ENCODE data around the gene APC. TPM values are rescaled to one million over a fixed set of nuclear protein-coding genes. Genes with fewer than 3 reads are reported as not detected.

APC gene
- total and polyA plus RNA-seq, 2 of the 13 experiments (the other 11 are each of a cell fraction or from before 2014, with no cell fraction given), result 6.1 to 19.0 TPM

- Histone ChIP-seq H3K4me2 (ENCODE audit: low read depth, low read length) (no peak overlapping the region), H4K20me1 (ENCODE audit: insufficient read depth, low read length) (no peaks in the 10 kb centered on the region; the same call in 1 of the 2 replicates), H3K9me3 (ENCODE audit: low read length) (no peaks in the 10 kb centered on the region), H2AFZ (ENCODE audit: low read length) (no peak overlapping the region), H3K27ac (ENCODE audit: extremely low read length, insufficient read depth, low read length) (no peak overlapping the region), H3K9ac (ENCODE audit: insufficient read depth, low read depth, low read length) (no peak overlapping the region), H3K4me3 (replicated peaks in 1 of 3; ENCODE audit: insufficient read depth in 1 of 3, low read depth in 2 of 3, low read length in 3 of 3) (no peak overlapping the region), H3K36me3 (replicated peaks in 1 of 2; ENCODE audit: control insufficient read depth in 1 of 2, insufficient read depth in 2 of 2, low read length in 2 of 2) (no peaks in the 10 kb centered on the region), H3K79me2 (ENCODE audit: insufficient read depth, low read length) (no peaks in the 10 kb centered on the region), H3K27me3 (ENCODE audit: control insufficient read depth in 1 of 2, insufficient read depth in 2 of 2, low read length in 2 of 2) (no peaks in the 10 kb centered on the region), H3K4me1 (ENCODE audit: insufficient read depth, low read length) (peaks cover 9% of the 10 kb centered on the region)
- BruUV-seq (replicated peaks), result no TSS peak
- intact Hi-C loops (cut with micrococcal nuclease; ENCODE audit: unreplicated experiment), result loop anchor here (2.0 kb wide), 1 partner anchor 29 kb away; no protein-coding TSS in a partner anchor
- 95% methylated on average over 1 of the region's 1 CpG for WGBS (ENCODE audit: low lambda C conversion rate)
- in situ Hi-C loops (cut with HindIII; ENCODE audit: extremely low pct_ligation_motif_present, low pct_unique_long_range_greater_than_20kb), result no loop called here
- DNase-seq (ENCODE audit: low spot score) (no peak), FAIRE-seq (no peak), ATAC-seq (no peak)
- ChIA-PET POLR2A (no interaction called here), CTCF (ENCODE audit: low intra/inter-chr PET ratio, low total read pairs) (no interaction called here)
- no peak for TF ChIP-seq ZMYM2 (CRISPR knock-in tag; IDR thresholded peaks at IDR 0.05)
- TF ChIP-seq PHB2 (IDR thresholded peaks at IDR 0.05; ENCODE audit: partially characterized antibody), result no peak
- TF ChIP-seq ZNF850 (CRISPR knock-in tag; conservative IDR thresholded peaks at IDR 0.05), result no peak
These were observed 2.0 kb upstream of the APC start for GRCh38 chr5:112735702-112736101.

- POLR2A ChIA-PET, result interaction anchor here (2.0 kb wide), 1 partner anchor 29 kb away, joined by 6 read pairs; no protein-coding TSS in a partner anchor
- TF ChIP-seq TMF1 (CRISPR knock-in tag; IDR thresholded peaks at IDR 0.05; ENCODE audit: low read depth) (no peak), MAF1 (CRISPR knock-in tag; IDR thresholded peaks at IDR 0.05; ENCODE audit: borderline replicate concordance) (no peak), ARID4A (CRISPR knock-in tag; IDR thresholded peaks at IDR 0.05; ENCODE audit: borderline replicate concordance) (no peak), ZBTB7B (CRISPR knock-in tag; IDR thresholded peaks at IDR 0.05) (no peak), PAWR (CRISPR knock-in tag; IDR thresholded peaks at IDR 0.05; ENCODE audit: borderline replicate concordance) (no peak), NCOA5 (CRISPR knock-in tag; IDR thresholded peaks at IDR 0.05) (no peak), ZFY (CRISPR knock-in tag; IDR thresholded peaks at IDR 0.05) (no peak), SNAPC2 (CRISPR knock-in tag; IDR thresholded peaks at IDR 0.05) (no peak)
- TF ChIP-seq, protein P1, sequence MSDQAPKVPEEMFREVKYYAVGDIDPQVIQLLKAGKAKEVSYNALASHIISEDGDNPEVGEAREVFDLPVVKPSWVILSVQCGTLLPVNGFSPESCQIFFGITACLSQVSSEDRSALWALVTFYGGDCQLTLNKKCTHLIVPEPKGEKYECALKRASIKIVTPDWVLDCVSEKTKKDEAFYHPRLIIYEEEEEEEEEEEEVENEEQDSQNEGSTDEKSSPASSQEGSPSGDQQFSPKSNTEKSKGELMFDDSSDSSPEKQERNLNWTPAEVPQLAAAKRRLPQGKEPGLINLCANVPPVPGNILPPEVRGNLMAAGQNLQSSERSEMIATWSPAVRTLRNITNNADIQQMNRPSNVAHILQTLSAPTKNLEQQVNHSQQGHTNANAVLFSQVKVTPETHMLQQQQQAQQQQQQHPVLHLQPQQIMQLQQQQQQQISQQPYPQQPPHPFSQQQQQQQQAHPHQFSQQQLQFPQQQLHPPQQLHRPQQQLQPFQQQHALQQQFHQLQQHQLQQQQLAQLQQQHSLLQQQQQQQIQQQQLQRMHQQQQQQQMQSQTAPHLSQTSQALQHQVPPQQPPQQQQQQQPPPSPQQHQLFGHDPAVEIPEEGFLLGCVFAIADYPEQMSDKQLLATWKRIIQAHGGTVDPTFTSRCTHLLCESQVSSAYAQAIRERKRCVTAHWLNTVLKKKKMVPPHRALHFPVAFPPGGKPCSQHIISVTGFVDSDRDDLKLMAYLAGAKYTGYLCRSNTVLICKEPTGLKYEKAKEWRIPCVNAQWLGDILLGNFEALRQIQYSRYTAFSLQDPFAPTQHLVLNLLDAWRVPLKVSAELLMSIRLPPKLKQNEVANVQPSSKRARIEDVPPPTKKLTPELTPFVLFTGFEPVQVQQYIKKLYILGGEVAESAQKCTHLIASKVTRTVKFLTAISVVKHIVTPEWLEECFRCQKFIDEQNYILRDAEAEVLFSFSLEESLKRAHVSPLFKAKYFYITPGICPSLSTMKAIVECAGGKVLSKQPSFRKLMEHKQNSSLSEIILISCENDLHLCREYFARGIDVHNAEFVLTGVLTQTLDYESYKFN (CRISPR knock-in tag; conservative IDR thresholded peaks at IDR 0.05), result no peak
These were observed 619 bp upstream of the APC start for GRCh38 chr5:112737070-112737462.

More at GRCh38 chr5:112737070-112737462, 619 bp upstream of the APC start:
- intact Hi-C loops (cut with micrococcal nuclease; ENCODE audit: unreplicated experiment), result loop anchor here (2.0 kb wide), 1 partner anchor 30 kb away; no protein-coding TSS in a partner anchor
- no peaks in the 10 kb centered on the region for H3K27me3 ChIP-seq (ENCODE audit: control insufficient read depth in 1 of 2, insufficient read depth in 2 of 2, low read length in 2 of 2)
- peak overlapping the region; percentile 52 to 86 (median 79) for H3K4me3 ChIP-seq (replicated peaks in 1 of 3; ENCODE audit: insufficient read depth in 1 of 3, low read depth in 2 of 3, low read length in 3 of 3)
- H3K4me1 ChIP-seq (ENCODE audit: insufficient read depth, low read length), result peaks cover 9% of the 10 kb centered on the region
- CTCF ChIA-PET (ENCODE audit: low intra/inter-chr PET ratio, low total read pairs), result no interaction called here
- no peaks in the 10 kb centered on the region for H3K79me2 ChIP-seq (ENCODE audit: insufficient read depth, low read length)
- H3K4me2 ChIP-seq (ENCODE audit: low read depth, low read length), result peak overlapping the region; percentile 73
- WGBS (ENCODE audit: low lambda C conversion rate), result 51% methylated on average over 3 of the region's 3 CpGs
- in situ Hi-C loops (cut with HindIII; ENCODE audit: extremely low pct_ligation_motif_present, low pct_unique_long_range_greater_than_20kb), result no loop called here
- peak overlapping the region; percentile 36; the same call in 1 of the 2 replicates for H3K9ac ChIP-seq (ENCODE audit: insufficient read depth, low read depth, low read length)
- H3K9me3 ChIP-seq (ENCODE audit: low read length), result no peaks in the 10 kb centered on the region
- ATAC-seq, result peak; percentile 12; the same call in 1 of the 3 replicates
- H2AFZ ChIP-seq (ENCODE audit: low read length), result no peak overlapping the region
- no peak for DNase-seq (ENCODE audit: low spot score)
- no peak for FAIRE-seq
- H4K20me1 ChIP-seq (ENCODE audit: insufficient read depth, low read length), result no peaks in the 10 kb centered on the region; the same call in 1 of the 2 replicates
- no peaks in the 10 kb centered on the region for H3K36me3 ChIP-seq (replicated peaks in 1 of 2; ENCODE audit: control insufficient read depth in 1 of 2, insufficient read depth in 2 of 2, low read length in 2 of 2)
- no peak overlapping the region for H3K27ac ChIP-seq (ENCODE audit: extremely low read length, insufficient read depth, low read length)
- BruUV-seq (replicated peaks), result no TSS peak
